NT2/D1 (cell line): ENCODE results near the gene KIN.
"Not testable (repeated sequence)": the region's sequence is repeated elsewhere in the genome, so short reads cannot be mapped to it uniquely, and the experiment has no call there.

Experiments used
- DNase-seq: peaks from one replicate; pipeline ENCODE4 v3.0.0-alpha.2; 2011; ENCODE audit warnings: low read depth, low spot score
- H3K27me3 ChIP-seq: 2 replicates; pipeline ENCODE4 v1.6.0; 2011; ENCODE audit warnings: mild to moderate bottlenecking; ENCODE audit not compliant: insufficient read length, insufficient read depth
- H3K36me3 ChIP-seq: 2 replicates; pipeline ENCODE4 v1.6.1; 2011; ENCODE audit warnings: mild to moderate bottlenecking, low read length, mixed read lengths; ENCODE audit not compliant: insufficient read depth, insufficient read length
- H3K4me1 ChIP-seq: 2 replicates; pipeline ENCODE4 v1.5.1; 2011; ENCODE audit not compliant: insufficient read depth, insufficient read length
- H3K4me3 ChIP-seq: 2 replicates; pipeline ENCODE4 v1.5.1; 2011; ENCODE audit warnings: low read depth; ENCODE audit not compliant: insufficient read length
- H3K9ac ChIP-seq: 2 replicates; pipeline ENCODE4 v1.6.0; 2011; ENCODE audit warnings: low read depth; ENCODE audit not compliant: insufficient read length
- H3K9me3 ChIP-seq: 2 replicates; pipeline ENCODE4 v1.5.1; 2011; ENCODE audit warnings: mild to moderate bottlenecking, low read length; ENCODE audit not compliant: insufficient read depth
- SUZ12 ChIP-seq: IDR thresholded peaks from 2 replicates; pipeline ENCODE4 v1.6.1; 2011; ENCODE audit not compliant: insufficient read length, insufficient read depth; ENCODE audit errors: extremely low read depth
- YY1 ChIP-seq: IDR thresholded peaks from 2 replicates; pipeline ENCODE4 v1.6.1; 2011; ENCODE audit not compliant: insufficient read length, insufficient read depth
- ZNF274 ChIP-seq: IDR thresholded peaks from 2 replicates; pipeline ENCODE4 v1.6.1; 2011; ENCODE audit warnings: mild to moderate bottlenecking, low read depth, low read length

The KIN gene

DNA sequence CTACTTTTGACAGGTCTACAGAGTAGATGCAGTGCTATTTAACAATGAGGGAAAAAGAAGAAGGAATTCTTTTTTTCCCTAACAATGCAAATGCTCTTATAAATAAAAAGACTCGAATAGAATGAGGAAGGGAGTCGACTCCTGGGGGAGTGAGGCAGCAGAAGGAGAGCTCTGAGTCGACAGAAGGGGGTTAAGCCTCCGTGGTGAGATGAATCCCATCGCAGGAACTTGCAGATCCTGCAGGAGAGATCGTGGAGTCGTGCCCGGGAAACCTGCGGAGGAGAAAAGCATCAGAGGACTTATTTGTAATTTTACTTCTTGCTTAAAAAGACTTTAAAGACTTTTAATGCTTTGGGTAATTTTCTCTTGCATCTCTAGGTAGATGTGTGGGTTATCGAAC is 67.3 kb downstream of the KIN start:
- Histone ChIP-seq H3K4me3 (no peak overlapping the region), H3K4me1 (no peaks in the 10 kb centered on the region), H3K27me3 (no peaks in the 10 kb centered on the region), H3K9ac (no peak overlapping the region), H3K9me3 (no peaks in the 10 kb centered on the region), H3K36me3 (no peaks in the 10 kb centered on the region)
- no peak for DNase-seq
- no peak for TF ChIP-seq YY1
- no peak for TF ChIP-seq SUZ12
- TF ChIP-seq ZNF274 = no peak

DNA sequence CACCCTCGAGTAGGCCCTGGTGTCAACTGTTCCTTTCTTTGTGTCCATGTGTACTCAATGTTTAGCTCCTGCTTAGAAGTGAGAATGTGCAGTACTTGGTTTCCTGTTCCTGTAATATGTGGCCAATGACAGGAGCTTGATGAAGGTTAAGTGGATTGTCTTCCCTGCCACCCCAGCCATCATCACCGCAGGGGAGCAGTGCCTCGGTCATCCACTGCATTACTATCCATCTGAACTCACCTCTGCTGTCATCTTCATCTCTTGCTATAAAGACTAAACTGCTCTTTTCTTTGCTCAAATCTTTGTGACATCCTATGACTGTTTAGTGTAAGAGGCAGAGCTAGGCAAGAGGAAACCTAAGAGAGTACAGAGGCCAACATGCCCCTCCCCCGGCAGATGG is 69.1 kb downstream of the KIN start:
- H3K27me3 ChIP-seq = no peaks in the 10 kb centered on the region
- H3K4me3 ChIP-seq = no peak overlapping the region
- no peak for TF ChIP-seq ZNF274
- no peak for TF ChIP-seq YY1
- TF ChIP-seq SUZ12 = no peak
- DNase-seq = no peak
- H3K9ac ChIP-seq = no peak overlapping the region
- no peaks in the 10 kb centered on the region for H3K9me3 ChIP-seq
- H3K4me1 ChIP-seq = no peaks in the 10 kb centered on the region
- H3K36me3 ChIP-seq = no peaks in the 10 kb centered on the region

DNA sequence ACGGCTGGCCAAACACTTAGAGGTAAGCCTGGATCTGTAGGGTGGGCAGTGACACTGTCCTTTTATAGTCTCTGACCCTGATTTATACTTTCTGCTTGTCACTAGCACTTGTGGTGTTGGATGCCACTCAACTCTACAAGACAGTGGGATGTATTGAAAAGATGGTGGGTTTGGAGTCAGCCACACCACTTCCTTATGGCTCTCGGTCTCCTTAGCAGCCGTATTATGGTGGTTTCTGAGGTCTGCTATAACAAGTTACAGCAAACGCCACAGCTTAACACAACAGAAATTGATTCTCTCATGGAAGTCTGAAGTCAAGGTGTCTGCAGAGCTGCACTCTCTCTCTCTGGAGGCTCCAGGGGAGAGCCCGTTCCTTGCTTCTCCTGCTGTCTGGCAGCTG is 70.0 kb downstream of the KIN start:
- no peak overlapping the region for H3K4me3 ChIP-seq
- H3K9me3 ChIP-seq = no peaks in the 10 kb centered on the region
- no peak for DNase-seq
- H3K9ac ChIP-seq = no peak overlapping the region
- no peaks in the 10 kb centered on the region for H3K27me3 ChIP-seq
- H3K4me1 ChIP-seq = no peaks in the 10 kb centered on the region
- TF ChIP-seq SUZ12 = no peak
- TF ChIP-seq ZNF274 = no peak
- TF ChIP-seq YY1 = no peak
- no peaks in the 10 kb centered on the region for H3K36me3 ChIP-seq

DNA sequence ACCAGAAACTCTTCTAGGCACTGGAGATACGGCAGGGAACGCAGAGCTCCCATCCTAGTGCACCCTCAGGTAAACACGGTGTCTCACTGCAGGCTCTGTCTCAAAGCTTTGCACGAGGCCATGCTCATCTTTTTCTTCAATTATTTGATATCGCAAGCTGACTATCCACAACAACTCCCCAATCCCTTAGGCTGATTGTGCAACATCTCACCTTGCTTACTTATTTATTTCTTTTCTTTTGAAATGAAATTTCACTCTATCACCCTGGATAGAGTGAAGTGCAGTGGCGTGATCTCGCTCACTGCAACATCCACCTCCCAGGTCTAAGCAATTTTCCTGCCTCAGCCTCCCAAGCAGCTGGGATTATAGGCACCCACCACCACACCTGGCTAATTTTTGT is 72.3 kb downstream of the KIN start:
- H3K4me3 ChIP-seq = no peak overlapping the region
- H3K36me3 ChIP-seq = no peaks in the 10 kb centered on the region
- H3K4me1 ChIP-seq = no peaks in the 10 kb centered on the region
- DNase-seq = no peak
- H3K9me3 ChIP-seq = no peaks in the 10 kb centered on the region
- TF ChIP-seq SUZ12 (no peak), ZNF274 (no peak), YY1 (no peak)
- no peak overlapping the region for H3K9ac ChIP-seq
- no peaks in the 10 kb centered on the region for H3K27me3 ChIP-seq

DNA sequence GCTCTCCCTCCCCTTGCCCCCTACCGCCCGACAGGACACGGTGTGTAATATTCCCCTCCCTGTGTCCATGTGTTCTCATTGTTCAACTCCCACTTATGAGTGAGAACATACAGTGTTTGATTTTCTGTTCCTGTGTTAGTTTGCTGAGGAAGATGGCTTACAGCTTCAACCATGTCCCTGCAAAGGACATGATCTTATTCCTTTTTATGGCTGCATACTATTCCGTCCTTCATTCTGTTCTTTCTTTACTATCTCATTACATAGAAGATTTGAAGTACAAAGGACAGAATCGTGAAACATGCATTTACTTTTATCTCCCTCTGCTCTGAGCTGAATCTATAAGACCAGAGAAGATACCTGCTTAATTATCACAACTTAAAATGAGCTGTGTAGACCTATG is 76.7 kb downstream of the KIN start:
- H3K4me3 ChIP-seq, H3K4me1 ChIP-seq, H3K9me3 ChIP-seq, H3K27me3 ChIP-seq, DNase-seq, H3K36me3 ChIP-seq, H3K9ac ChIP-seq: not testable (repeated sequence)

DNA sequence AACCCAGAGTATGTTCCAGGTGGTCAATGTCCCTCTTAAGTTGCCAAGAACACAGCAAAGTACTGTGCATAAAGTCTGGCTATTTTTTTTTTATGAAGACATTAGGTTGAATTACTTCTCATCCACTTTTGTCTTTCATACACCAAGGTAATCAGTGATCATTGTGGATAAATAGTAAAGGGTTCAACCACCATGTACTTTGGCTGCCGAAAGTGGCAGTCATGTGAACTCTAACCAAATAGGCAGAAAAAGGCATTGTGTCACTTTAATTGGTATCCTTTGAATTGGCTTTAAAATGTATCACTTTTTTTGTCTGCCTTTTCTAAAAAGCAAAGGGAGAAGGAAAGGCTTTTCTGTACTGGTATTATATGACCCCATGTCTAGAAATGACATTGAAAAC is 77.3 kb downstream of the KIN start:
- no peak overlapping the region for H3K4me3 ChIP-seq
- H3K27me3 ChIP-seq = no peaks in the 10 kb centered on the region
- H3K9ac ChIP-seq = no peak overlapping the region
- H3K4me1 ChIP-seq = no peaks in the 10 kb centered on the region
- no peak for DNase-seq
- no peaks in the 10 kb centered on the region for H3K9me3 ChIP-seq
- TF ChIP-seq SUZ12 = no peak
- TF ChIP-seq YY1 = no peak
- no peak for TF ChIP-seq ZNF274
- H3K36me3 ChIP-seq = no peaks in the 10 kb centered on the region

DNA sequence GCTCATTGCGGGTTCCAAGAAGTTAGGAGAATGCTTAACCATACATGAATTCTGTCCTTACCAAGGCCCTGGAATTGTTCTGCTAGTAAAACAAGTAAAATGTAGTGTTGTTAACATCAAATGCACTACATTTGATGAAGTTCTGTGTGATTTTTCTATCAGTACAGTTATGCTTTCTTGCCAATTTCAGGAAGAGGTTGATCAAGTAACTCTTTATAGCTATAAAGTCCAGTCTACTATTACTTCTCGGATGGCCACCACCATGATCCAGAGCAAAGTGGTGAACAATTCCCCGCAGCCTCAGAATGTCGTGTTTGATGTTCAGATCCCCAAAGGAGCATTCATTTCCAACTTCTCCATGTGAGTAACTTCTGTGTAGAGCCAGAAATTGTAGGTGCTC is 79.0 kb downstream of the KIN start:
- Histone ChIP-seq H3K4me1 (no peaks in the 10 kb centered on the region), H3K4me3 (no peak overlapping the region), H3K9me3 (no peaks in the 10 kb centered on the region), H3K36me3 (no peaks in the 10 kb centered on the region), H3K27me3 (no peaks in the 10 kb centered on the region), H3K9ac (no peak overlapping the region)
- no peak for TF ChIP-seq ZNF274
- TF ChIP-seq SUZ12 = no peak
- no peak for TF ChIP-seq YY1
- no peak for DNase-seq

DNA sequence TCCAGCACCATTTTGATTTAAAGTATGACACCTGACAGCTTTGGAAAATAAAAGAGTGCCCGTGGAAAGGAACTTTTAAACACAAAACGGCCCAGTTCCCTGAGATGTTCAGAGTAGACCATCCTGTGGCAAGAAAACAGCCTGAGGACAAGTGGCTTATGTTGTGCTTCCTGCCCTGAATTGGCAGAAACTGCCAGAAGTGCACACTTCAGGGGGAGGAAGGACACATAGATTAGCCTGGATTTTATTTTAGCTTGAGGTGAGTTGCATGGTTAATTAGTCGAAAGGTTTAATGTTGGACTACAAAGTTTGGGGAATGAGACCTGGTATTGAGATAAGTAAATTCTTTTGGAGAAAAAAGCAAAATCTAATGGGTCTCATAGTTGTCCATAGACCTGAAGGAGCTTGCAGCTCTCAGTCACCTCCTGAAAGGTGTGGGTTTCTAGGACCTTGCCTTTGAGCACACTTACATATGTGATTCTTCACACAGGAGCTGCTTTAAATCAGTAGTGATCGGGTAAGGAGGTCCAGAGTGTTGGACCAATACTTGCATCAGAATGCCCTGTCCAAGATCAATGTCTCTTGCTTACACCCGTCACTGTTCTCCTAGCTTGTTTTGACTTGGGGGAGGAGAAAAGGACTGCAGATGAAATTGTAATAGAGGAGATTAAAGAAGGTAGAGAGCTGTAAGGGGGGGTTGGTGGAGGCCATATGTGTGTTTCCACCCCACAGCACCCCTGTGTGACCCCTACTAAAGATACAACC is 79.8 kb downstream of the KIN start:
- TF ChIP-seq SUZ12 (no peak), ZNF274 (no peak), YY1 (no peak)
- no peaks in the 10 kb centered on the region for H3K9me3 ChIP-seq
- H3K36me3 ChIP-seq = no peaks in the 10 kb centered on the region
- no peaks in the 10 kb centered on the region for H3K4me1 ChIP-seq
- H3K9ac ChIP-seq = no peak overlapping the region
- DNase-seq = no peak
- H3K27me3 ChIP-seq = no peaks in the 10 kb centered on the region
- H3K4me3 ChIP-seq = no peak overlapping the region
